CD4-positive, alpha-beta T cell treated with Interleukin-6 for 4 hours (primary cell): Measurements from ENCODE around the gene NPHP4.
"Not testable (repeated sequence)": the region's sequence is repeated elsewhere in the genome, so short reads cannot be mapped to it uniquely, and the experiment has no call there.

Experiments used
- DNase-seq: peaks from one replicate; pipeline ENCODE4 v3.0.0-alpha.2; 2020; ENCODE audit warnings: mixed read lengths

The NPHP4 gene

GRCh38 chr1:6023346-6023745 is 31.1 kb upstream of the NPHP4 start:
- no peak for DNase-seq

DNA sequence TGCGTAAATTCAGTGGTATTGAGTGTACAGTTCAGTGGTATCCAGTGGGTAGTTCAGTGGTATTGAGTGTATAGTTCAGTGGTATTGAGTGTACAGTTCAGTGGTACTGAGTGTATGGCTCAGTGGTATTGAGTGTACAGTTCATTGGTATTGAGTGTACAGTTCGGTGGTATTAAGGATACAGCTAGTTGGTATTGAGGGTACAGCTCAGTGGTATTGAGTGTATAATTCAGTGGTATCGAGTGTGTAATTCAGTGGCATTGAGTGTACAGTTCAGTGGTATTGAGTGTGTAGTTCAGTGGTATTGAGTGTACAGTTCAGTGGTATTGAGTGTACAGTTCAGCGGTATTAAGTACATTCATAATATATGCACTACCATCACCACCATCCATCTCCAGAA is 30.0 kb upstream of the NPHP4 start:
- no peak for DNase-seq

- no peak for DNase-seq
Measured at GRCh38 chr1:6019166-6019845, 27.1 kb upstream of the NPHP4 start.

- not testable (repeated sequence) for DNase-seq
Measured at GRCh38 chr1:6017654-6018053, 25.4 kb upstream of the NPHP4 start.

GRCh38 chr1:6016191-6016865 is 24.1 kb upstream of the NPHP4 start:
- DNase-seq, result no peak

DNA sequence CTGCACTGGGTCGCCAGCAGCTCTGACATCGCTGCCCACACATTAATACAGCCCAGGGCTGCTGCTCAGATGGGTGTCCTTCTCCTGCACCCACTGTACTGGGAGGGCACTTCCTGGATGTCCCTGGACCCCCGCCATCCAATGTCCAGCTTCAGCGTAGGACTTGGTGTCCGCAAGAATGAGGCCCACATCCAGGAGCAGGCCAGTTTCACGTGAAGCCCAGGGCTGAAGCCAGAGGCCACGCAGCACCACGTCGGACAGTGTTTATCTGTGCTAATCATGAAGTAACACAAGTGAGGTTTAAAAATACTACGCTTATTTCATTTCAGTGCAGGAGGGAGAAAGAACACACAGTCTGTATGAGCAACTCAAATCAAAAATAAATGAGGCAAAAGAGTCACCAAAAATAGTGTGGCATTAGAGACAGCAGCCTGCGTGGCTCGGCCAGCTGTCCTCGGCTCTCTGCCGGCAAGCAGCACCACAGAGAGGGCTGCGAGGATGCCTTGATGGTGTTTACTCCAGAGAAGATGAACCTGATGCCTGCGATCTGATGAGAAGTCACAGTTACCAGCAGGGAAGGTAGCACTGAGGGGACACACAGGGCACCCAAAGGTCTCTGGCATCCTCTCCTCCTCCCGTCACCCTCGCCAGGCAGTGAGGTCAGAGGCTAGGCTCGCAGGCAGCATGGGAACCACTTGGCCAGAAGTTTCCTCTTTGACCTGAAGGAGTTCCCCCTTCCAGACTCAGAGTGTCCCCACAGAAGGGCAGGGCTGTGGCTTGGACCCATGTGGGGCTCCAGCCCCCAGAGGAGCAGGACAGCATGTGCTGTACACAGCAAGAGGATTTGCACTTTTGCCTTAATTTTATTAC is 22.1 kb upstream of the NPHP4 start:
- DNase-seq, result no peak

GRCh38 chr1:6013491-6013890 is 21.3 kb upstream of the NPHP4 start:
- no peak for DNase-seq

DNA sequence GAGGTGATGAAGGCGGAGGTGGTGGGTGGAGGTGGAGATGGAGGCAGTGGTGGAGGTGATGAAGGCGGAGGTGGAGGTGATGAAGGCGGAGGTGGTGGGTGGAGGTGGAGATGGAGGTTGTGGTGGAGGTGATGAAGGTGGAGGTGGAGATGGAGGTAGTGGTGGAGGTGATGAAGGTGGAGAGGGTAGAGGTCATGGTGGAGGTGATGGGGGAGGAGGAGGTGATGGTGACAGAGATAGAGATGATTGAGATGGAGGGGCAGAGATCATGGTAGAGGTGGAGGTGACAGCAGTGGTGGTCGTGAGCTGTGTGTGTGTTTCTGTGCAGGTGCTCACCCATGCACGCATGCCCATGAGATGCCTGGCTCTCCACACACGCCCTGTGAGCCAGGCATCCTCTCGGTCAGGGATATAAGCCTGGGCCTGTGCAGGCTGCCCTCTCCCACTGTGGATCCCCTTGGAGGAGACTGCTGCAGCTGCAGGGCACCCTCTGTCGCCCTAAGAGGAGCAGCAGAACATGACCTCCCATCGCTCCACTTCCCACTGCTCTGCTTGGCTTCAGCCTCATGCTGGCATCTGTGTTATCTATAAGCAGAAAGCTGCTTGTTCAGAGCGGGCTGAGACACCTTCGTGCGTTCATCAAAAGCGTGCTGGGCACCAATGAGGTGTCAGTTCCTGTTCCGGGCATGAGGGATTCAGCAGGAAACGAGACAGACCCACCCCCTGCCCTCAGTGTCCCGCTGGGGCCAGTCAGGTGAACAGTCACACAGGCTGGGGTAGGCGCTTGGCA is 20.5 kb upstream of the NPHP4 start:
- DNase-seq, result no peak

- DNase-seq, result no peak
Measured at GRCh38 chr1:6011946-6012258, 19.7 kb upstream of the NPHP4 start.

DNA sequence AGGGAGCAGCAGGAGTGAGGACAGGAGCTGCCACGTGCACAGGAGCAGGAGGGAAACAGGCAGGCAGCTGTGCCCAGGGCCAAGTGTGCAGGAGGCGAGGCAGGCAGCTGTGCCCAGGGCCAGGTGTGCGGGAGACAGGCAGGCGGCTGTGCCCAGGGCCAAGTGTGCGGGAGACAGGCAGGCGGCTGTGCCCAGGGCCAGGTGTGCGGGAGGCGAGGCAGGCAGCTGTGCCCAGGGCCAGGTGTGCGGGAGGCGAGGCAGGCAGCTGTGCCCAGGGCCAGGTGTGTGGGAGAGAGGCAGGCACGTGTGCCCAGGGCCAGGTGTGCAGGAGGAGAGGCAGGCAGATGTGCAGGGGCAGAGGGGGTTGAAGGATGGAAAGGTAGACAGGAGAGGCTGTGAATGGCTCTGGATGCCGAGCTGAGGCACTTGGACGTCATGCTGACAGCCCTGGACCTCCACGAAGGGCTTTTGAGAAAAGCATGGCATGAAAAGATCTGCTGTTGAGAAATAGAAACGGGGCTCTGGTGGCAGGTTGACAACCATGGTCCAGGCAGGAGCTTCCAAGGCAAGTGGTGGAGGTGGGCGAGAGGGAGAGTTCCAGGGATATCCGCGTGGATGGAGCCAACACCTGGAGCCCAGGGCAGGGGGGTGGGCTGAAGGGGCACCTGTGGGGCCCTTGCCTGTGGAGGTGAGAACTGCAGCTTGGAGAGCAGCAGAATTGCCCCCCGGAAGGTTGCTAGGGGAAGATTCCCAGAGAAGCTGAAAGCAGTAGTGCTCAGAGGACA is 19.1 kb upstream of the NPHP4 start:
- DNase-seq, result no peak

GRCh38 chr1:6010554-6010953 is 18.3 kb upstream of the NPHP4 start:
- DNase-seq, result no peak

DNA sequence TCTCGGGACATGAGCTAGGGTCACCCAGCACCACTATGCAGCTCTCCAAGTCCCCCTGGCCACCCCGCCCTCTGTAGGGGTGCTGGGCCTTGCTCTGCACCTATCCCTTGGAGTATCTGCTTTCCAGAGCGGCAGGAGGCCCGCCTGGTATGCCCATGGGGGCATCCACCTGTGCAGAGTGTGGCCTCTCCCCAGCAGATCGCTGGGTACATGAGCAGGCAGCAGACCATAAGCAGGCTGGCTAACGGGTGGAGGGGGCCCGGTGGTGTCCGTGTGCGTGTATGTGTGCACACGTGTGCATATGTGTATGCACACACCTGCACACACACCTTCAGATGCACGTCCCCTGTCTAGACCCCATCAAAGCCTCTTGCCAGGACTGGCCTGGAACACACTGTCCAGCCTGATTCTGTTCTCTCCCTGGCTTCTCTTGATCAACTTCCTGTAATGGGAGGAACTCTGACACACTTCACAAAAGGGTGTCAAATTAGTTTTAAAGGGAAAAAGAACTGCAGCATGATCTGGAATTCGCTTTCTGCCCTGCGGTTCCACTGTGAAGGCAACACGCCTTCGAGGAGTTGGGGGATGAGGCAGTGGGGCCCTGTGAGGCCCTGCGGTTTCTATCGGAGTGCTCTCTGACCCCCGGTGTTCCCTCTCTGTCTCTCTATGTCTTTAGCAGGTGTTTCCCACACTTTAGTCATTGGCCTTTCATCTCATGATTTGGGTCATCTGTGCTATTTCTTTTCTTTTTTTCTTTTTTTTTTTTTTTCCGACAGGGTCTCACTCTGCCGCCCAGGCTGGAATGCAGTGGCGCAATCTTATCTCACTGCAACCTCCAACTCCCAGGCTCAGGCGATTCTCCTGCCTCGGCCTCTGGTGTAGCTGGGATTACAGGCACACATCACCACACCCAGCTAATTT is 17.2 kb upstream of the NPHP4 start:
- DNase-seq, result no peak

DNA sequence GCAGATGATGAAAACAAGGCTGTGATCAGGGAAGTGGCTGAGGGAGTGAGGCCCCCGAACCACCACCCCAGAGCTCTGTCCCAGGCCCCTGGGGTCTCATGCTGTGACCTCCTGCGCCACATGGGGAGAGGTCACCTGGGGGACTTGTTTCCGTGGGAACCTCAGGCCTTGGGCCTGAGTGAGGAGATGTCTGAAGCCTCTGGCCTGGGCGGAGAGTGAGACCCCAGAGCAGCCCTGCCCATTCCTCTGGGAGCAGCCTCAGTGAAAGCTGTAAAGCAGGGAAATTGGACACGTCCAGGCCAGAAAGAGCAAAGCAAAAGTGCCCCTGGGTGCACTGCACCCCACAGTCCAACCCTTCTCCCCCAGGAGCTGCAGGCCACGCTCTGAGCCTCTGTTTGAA is 16.5 kb upstream of the NPHP4 start:
- DNase-seq, result no peak

DNA sequence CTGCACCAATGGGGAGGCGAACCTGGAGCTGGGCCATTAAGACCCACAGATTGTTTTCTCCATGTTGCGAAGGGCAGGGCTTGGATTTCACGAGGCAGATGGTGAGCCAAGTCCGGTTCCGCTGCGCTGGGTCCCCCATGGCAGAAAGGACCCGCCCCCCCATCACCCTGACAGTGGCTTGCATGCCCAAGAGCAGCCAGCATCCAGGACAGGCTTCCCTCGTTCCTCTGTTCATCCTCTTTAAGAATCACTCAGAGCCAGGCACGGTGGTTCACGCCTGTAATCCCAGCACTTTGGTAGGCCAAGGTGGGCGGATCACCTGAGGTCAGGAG is 15.8 kb upstream of the NPHP4 start:
- no peak for DNase-seq

- DNase-seq, result no peak
Measured at GRCh38 chr1:6007318-6008083, 15.3 kb upstream of the NPHP4 start.

DNA sequence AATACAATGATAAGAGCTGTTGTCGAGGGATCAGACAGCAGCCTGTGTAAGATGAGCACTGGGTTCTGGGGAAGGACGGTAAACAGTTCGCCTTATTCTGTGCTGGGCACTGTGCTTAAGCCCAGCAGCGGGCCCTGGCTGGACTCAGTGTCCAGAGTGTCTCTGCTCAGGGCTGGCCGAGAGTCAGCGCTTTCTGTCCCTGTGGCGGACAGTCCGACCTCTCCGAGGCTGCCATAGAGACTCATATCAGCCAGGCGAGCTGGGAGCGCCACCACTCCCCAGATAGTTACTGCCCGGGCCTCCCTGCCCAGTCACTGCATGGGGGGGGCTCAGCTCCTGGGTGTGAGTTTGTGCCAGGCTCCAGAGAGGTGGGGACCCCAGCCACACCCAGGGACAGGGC is 14.7 kb upstream of the NPHP4 start:
- no peak for DNase-seq

DNA sequence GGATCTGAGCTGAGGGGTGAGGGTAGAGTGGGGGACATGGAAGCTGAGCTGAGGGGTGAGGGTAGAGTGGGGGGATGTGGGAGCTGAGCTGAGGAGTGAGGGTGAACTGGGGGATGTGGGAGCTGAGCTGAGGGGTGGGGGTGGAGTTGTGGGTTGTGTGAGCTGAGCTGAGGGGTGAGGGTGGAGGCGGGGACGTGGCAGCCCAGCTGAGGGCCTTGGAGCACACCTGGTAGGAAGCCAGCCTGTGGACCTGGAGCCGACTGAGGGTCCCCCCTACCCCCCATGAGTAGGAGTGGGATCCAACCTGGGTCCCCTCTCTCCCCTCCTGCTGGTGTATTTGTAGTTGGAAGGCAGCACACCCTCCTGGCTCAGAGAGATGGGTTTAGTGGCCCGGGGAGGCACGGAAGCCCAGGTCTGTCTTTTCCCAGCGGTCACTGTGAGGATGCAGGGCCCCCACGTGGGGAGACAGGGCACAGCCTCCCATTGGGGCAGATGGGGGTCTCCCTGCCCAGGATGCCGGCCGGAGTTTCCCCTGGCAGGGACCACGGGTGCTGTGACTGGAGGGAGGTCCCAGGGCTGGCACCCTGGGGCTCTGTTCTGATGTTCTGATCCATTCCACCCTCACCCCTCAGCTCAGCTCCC is 13.2 kb upstream of the NPHP4 start:
- DNase-seq, result no peak

GRCh38 chr1:6004412-6005123 is 12.3 kb upstream of the NPHP4 start:
- DNase-seq, result no peak
